Measurements from ENCODE around the gene C1QBP. TPM values are rescaled to one million over a fixed set of nuclear protein-coding genes. Genes with fewer than 3 reads are reported as not detected.

C1QBP gene
- total and polyA plus RNA-seq, 2 of the 4 experiments (the other 2 are of a cell fraction) = 172 to 173 TPM

DNA sequence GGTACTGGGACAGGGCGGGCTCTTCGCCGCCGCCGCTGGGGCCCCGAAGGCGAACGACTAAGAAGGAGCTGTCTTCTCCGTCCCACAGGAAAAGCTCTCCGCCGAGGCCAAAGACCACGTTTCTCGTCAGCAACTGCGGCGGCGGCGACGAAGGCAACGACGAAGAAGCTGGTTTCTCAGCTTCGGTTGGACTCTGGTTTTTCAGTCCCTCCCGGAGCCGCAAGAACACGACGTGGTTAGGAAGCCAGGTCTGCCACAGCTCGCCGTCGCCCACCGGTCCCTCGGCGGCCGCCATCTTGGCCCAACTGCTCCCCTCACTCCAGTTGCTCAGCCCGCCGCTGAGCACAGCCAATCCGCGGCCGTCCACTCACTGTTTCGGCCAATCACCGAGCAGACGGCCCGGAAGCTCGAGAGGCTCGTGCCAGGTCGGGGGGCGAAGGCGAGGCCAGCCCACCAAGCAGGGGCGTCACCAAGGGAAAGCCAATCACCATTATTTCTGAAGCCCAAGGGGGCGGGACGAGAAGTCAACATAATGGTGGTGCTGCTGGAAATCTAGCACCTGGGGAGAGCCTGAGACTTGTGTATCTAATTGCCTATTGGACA lies 19.5 kb downstream of the C1QBP start, which contains the start of gene NUP88:
NUP88 (minus strand) TSS at position 307 of the 603 bp plus-strand sequence; CDS start at position 295, 12 bp downstream.
- TF ChIP-seq USF2 (IDR thresholded peaks at IDR 0.05; ENCODE audit: low read depth, low read length) (no peak; the same call in 1 of the 2 replicates), BHLHE40 (IDR thresholded peaks at IDR 0.05; ENCODE audit: low read depth, low read length) (peak; percentile 98), POLR2A (IDR thresholded peaks at IDR 0.05; ENCODE audit: low read depth, low read length) (peak; percentile 94), MAZ (IDR thresholded peaks at IDR 0.05; ENCODE audit: borderline replicate concordance, low read depth, low read length) (peak; percentile 74; the same call in 1 of the 2 replicates)
- intact Hi-C loops (cut with micrococcal nuclease) = loop anchor here (1.0 to 10.0 kb wide), 2 partner anchors 135 to 170 kb away; partner anchors contain the start of gene RABEP1
- Histone ChIP-seq H3K36me3 (ENCODE audit: control insufficient read depth, insufficient read depth, low read length) (peaks cover 11% of the 10 kb centered on the region), H3K4me2 (ENCODE audit: low read depth, low read length) (peak within 1 kb of the TSS; percentile 96), H4K20me1 (ENCODE audit: insufficient read depth, low read length) (peaks cover 7% of the 10 kb centered on the region; the same call in 1 of the 2 replicates), H2AK9ac (replicated peaks; ENCODE audit: low read depth, low read length, poor library complexity) (peak within 1 kb of the TSS; percentile 89), H2BK20ac (ENCODE audit: low read depth, low read length) (peak within 1 kb of the TSS; percentile 0; the same call in 1 of the 2 replicates), H4K91ac (ENCODE audit: insufficient read depth, low read depth, low read length) (peak within 1 kb of the TSS; percentile 80), H3K79me1 (ENCODE audit: low read depth in 1 of 2, low read length in 2 of 2) (peaks cover 28 to 66% of the 10 kb centered on the region in 2 experiments), H3K9ac (ENCODE audit: low read depth, low read length) (peak within 1 kb of the TSS; percentile 84), H3K14ac (replicated peaks; ENCODE audit: low read depth, low read length) (peak within 1 kb of the TSS; percentile 89), H2BK5ac (ENCODE audit: low read depth, low read length, poor library complexity, severe bottlenecking) (peak within 1 kb of the TSS; percentile 55), H2AFZ (replicated peaks; ENCODE audit: low read length, poor library complexity) (peak within 1 kb of the TSS; percentile 100), H2BK15ac (ENCODE audit: low read depth, low read length) (no peak within 1 kb of the TSS), H3K4me3 (ENCODE audit: insufficient read depth, low read depth, low read length) (peak within 1 kb of the TSS; percentile 76), H3K4me1 (ENCODE audit: control insufficient read depth, insufficient read depth, low read length) (peaks cover 2% of the 10 kb centered on the region), H3K27me3 (ENCODE audit: control insufficient read depth, insufficient read depth, low read length) (no peaks in the 10 kb centered on the region), H3K9me3 (ENCODE audit: control insufficient read depth, insufficient read depth, low read length) (no peaks in the 10 kb centered on the region), H3K18ac (ENCODE audit: low read depth, low read length) (no peak within 1 kb of the TSS), H3K27ac (ENCODE audit: insufficient read depth, low read length) (peak within 1 kb of the TSS; percentile 80), H3K56ac (ENCODE audit: extremely low read depth, insufficient read depth, low read length) (peak within 1 kb of the TSS; percentile 68), H2AK5ac (ENCODE audit: low read depth, low read length) (peak within 1 kb of the TSS; percentile 51), H3K23ac (ENCODE audit: low read depth, low read length) (peak within 1 kb of the TSS; percentile 97), H2BK120ac (ENCODE audit: low read depth, low read length) (peak within 1 kb of the TSS; percentile 80), H3K4ac (ENCODE audit: low read depth, low read length) (peak within 1 kb of the TSS; percentile 92), H3K9me1 (ENCODE audit: insufficient read depth, low read length) (0 out of 2 replicates have a peak, but pooled peaks cover 8% of the 10 kb centered on the region), H4K5ac (ENCODE audit: low read depth, low read length) (peak within 1 kb of the TSS; percentile 51), H4K8ac (ENCODE audit: low read depth in 2 of 2, low read length in 2 of 2) (peak within 1 kb of the TSS; percentile 33 to 94)
- CTCF ChIA-PET = interaction anchor here (1.3 kb wide), 1 partner anchor 19 kb away, joined by 5 read pairs; the partner anchor contains the start of gene C1QBP
- ATAC-seq (ENCODE audit: low read depth) = peak; percentile 96
- DNase-seq = peak; percentile 97
- 2% methylated on average over 29 of the region's 49 CpGs; no CpG with 5 or more reads in 1 of the 2 experiments for WGBS, 2 experiments (ENCODE audit: extremely low coverage in 2 of 2, insufficient read length in 1 of 2)
- no TSS peak for BruUV-seq (replicated peaks)
- dilution Hi-C loops (cut with HindIII; ENCODE audit: low sequenced_read_pairs, unreplicated experiment) = no loop called here
- POLR2A ChIA-PET (ENCODE audit: unreplicated experiment) = interaction anchor here (0.6 kb wide), 1 partner anchor 44 kb away, joined by 3 read pairs; no protein-coding TSS in a partner anchor
- in situ Hi-C loops (cut with MboI; ENCODE audit: low sequenced_read_pairs) = no loop called here
